NT2/D1 (cell line): ENCODE measurements around the gene IRX4.

Source experiments
- SUZ12 ChIP-seq: IDR thresholded peaks from 2 replicates; pipeline ENCODE4 v1.6.1; 2011; ENCODE audit not compliant: insufficient read length, insufficient read depth; ENCODE audit errors: extremely low read depth
- YY1 ChIP-seq: IDR thresholded peaks from 2 replicates; pipeline ENCODE4 v1.6.1; 2011; ENCODE audit not compliant: insufficient read length, insufficient read depth

DNA sequence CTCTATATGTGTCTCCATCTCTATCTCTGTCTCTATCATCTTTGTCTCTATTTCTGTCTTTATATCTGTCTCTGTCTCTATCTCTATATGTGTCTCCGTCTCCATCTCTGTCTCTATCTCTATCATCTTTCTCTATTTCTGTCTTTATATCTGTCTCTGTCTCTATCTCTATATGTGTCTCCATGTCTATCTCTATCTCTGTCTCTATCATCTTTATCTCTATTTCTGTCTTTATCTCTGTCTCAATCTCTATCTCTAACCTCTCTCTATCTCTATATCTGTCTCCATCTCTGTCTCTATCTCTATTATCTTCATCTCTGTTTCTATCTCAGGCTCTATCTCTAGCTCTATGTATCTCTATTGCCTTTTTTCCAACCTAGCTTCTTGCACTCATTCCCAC, 37.0 kb downstream of the IRX4 start:
- no peak for TF ChIP-seq SUZ12
- no peak for TF ChIP-seq YY1
